Endothelial cell (in vitro differentiated cells): ENCODE results near the gene SH3RF3. TPM values are rescaled to one million over a fixed set of nuclear protein-coding genes. Genes with fewer than 3 reads are reported as not detected.

Experiments
- DNase-seq: peaks from one replicate; pipeline ENCODE4 v3.0.0; 2021; ENCODE audit warnings: low spot score
- H3K27ac Mint-ChIP-seq: one replicate; pipeline ENCODE4 v1.8.0; 2021; ENCODE audit warnings: mixed read lengths, inconsistent platforms; ENCODE audit not compliant: unreplicated experiment
- H3K27me3 Mint-ChIP-seq: one replicate; pipeline ENCODE4 v1.8.0; 2021; ENCODE audit warnings: mild to moderate bottlenecking, moderate library complexity, mixed read lengths, inconsistent platforms; ENCODE audit not compliant: unreplicated experiment
- H3K36me3 Mint-ChIP-seq: one replicate; pipeline ENCODE4 v1.8.0; 2021; ENCODE audit warnings: mild to moderate bottlenecking, low read depth, mixed read lengths, inconsistent platforms; ENCODE audit not compliant: unreplicated experiment
- H3K4me1 Mint-ChIP-seq: one replicate; pipeline ENCODE4 v1.8.0; 2021; ENCODE audit warnings: mild to moderate bottlenecking, mixed read lengths, inconsistent platforms; ENCODE audit not compliant: unreplicated experiment
- H3K4me3 Mint-ChIP-seq: one replicate; pipeline ENCODE4 v1.8.0; 2021; ENCODE audit warnings: mild to moderate bottlenecking, mixed read lengths, inconsistent platforms; ENCODE audit not compliant: unreplicated experiment
- H3K9me3 Mint-ChIP-seq: one replicate; pipeline ENCODE4 v1.8.0; 2021; ENCODE audit warnings: mixed read lengths, inconsistent platforms; ENCODE audit not compliant: unreplicated experiment
- CTCF ChIP-seq: fragments of 200-600 bp; sonication (generic); IDR thresholded peaks from one replicate; pipeline ENCODE4 v1.5.0; 2021; ENCODE audit warnings: antibody characterized with exemption; ENCODE audit not compliant: unreplicated experiment
- total RNA-seq: library from RNA; stranded (reverse); fragmentation: NEBNext Ultra II Directional; extraction: Animal tissue kit (Norgen Biotek cat#: 25700); gene quantifications from one replicate; pipeline ENCODE4 v1.2.1, GENCODE V29; 2021; ENCODE audit not compliant: unreplicated experiment

Gene SH3RF3
- total RNA-seq, 1 donor from 2014 or later: 12.8 TPM

GRCh38 chr2:109537565-109538222 is 408.7 kb downstream of the SH3RF3 start:
- DNase-seq: no peak
- H3K4me3 Mint-ChIP-seq: no peak overlapping the region
- H3K27ac Mint-ChIP-seq: no peak overlapping the region
- peaks cover 4% of the 10 kb centered on the region for H3K27me3 Mint-ChIP-seq
- no peaks in the 10 kb centered on the region for H3K36me3 Mint-ChIP-seq
- no peak for TF ChIP-seq CTCF
- no peaks in the 10 kb centered on the region for H3K4me1 Mint-ChIP-seq
- H3K9me3 Mint-ChIP-seq: no peaks in the 10 kb centered on the region

GRCh38 chr2:109538546-109538945 is 409.5 kb downstream of the SH3RF3 start:
- Mint-ChIP-seq H3K36me3 (no peaks in the 10 kb centered on the region), H3K4me1 (no peaks in the 10 kb centered on the region)
- no peak for TF ChIP-seq CTCF

GRCh38 chr2:109542384-109542783 is 413.4 kb downstream of the SH3RF3 start:
- H3K9me3 Mint-ChIP-seq: no peaks in the 10 kb centered on the region
- no peak overlapping the region for H3K27ac Mint-ChIP-seq
- H3K4me1 Mint-ChIP-seq: no peaks in the 10 kb centered on the region
- peaks cover 1% of the 10 kb centered on the region for H3K27me3 Mint-ChIP-seq
- no peak overlapping the region for H3K4me3 Mint-ChIP-seq
- no peak for TF ChIP-seq CTCF
- H3K36me3 Mint-ChIP-seq: peaks cover 3% of the 10 kb centered on the region
- DNase-seq: no peak

More at GRCh38 chr2:109538546-109538945, 409.5 kb downstream of the SH3RF3 start:
- Mint-ChIP-seq H3K4me3 (no peak overlapping the region), H3K9me3 (no peaks in the 10 kb centered on the region), H3K27me3 (peaks cover 4% of the 10 kb centered on the region), H3K27ac (no peak overlapping the region)
- DNase-seq: no peak

GRCh38 chr2:109545828-109546713 is 417.1 kb downstream of the SH3RF3 start:
- H3K4me1 Mint-ChIP-seq: no peaks in the 10 kb centered on the region
- no peak overlapping the region for H3K27ac Mint-ChIP-seq
- no peaks in the 10 kb centered on the region for H3K27me3 Mint-ChIP-seq
- TF ChIP-seq CTCF: peak; percentile 84
- H3K4me3 Mint-ChIP-seq: no peak overlapping the region
- H3K9me3 Mint-ChIP-seq: no peaks in the 10 kb centered on the region
- H3K36me3 Mint-ChIP-seq: peaks cover 3% of the 10 kb centered on the region
- peak; percentile 75 for DNase-seq

- TF ChIP-seq CTCF: peak; percentile 68
- Mint-ChIP-seq H3K27me3 (no peaks in the 10 kb centered on the region), H3K4me3 (no peak overlapping the region), H3K36me3 (peaks cover 6% of the 10 kb centered on the region), H3K27ac (no peak overlapping the region), H3K4me1 (no peaks in the 10 kb centered on the region), H3K9me3 (no peaks in the 10 kb centered on the region)
- DNase-seq: no peak
Measured at GRCh38 chr2:109547280-109547679, 418.3 kb downstream of the SH3RF3 start.
